HG02840 (cell line): Measurements from ENCODE around the gene ZMYND11.
"Not testable (repeated sequence)": the region's sequence is repeated elsewhere in the genome, so short reads cannot be mapped to it uniquely, and the experiment has no call there.

Experiments used
- ATAC-seq: cut with Tn5 transposase; IDR thresholded peaks from one replicate; pipeline ENCODE4 v1.9.1; 2021; ENCODE audit warnings: mild to moderate bottlenecking, moderate library complexity, moderate number of reproducible peaks; ENCODE audit not compliant: unreplicated experiment, low FRiP score

The ZMYND11 gene

DNA sequence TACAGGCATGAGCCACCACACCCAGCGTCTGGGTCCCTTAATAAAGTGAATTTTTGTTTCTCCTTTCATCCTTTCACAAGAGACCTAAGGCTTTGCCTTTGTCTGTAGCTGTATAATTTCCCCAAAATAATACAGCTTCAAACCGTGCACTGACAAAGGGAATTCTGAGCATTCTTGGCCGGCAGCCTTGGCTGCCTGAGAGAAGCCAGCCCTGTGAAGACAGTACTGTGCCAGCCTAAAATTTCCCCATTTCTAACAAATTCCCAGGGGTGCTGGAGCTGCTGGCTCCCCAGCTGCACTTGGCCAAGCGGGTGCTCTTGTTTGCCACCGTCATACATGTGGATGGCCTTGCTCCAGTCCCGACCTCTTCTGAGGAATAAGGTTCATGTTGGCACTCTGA, 106.2 kb downstream of the ZMYND11 start:
- no peak for ATAC-seq

DNA sequence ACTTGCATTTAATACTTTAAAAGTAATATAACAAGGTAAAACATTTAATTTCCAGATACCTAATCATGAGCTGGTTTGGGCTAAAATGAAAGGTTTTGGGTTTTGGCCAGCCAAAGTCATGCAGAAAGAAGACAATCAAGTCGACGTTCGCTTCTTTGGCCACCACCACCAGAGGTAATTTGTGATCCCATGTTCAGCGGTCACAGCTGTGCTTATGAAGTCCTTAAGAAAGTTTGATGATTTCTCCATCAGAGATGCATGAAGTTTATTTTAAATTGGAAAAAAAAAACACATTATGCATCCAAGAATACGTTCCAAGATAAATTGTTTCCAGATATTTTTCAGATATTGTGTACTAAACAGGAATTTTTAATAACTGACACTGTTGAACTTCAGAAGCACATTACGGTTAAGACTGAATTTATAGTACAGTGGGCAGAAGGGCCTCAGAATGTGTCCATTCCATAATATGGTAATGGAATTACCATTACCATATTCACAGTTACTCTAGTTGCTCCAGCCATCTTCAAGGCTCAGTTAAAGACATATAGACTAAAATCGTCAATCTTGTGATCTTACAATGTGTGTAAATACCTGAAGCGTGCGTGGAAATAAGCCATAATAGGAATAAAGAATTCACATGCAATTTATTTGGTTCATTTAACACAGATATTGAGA, 106.8 kb downstream of the ZMYND11 start:
- no peak for ATAC-seq

DNA sequence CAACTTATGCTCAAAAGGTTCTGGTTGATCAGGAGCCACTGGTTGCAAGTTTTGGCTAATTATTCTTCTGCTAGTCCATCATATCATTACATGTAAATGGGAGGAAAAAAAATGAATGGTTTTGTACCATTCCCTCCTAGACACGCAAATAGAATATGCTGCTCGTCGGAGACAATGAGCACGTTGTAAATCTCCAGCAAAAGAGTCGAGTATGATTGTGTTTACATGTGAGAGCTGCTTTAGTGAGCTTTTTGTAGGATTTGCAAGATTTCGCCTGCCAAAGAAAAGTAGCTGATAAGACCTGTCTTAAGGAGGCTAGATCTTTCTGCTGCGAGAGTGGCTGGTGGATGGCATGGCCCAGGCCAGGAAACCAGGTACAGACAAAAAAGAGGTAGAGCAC, 109.0 kb downstream of the ZMYND11 start:
- no peak for ATAC-seq

DNA sequence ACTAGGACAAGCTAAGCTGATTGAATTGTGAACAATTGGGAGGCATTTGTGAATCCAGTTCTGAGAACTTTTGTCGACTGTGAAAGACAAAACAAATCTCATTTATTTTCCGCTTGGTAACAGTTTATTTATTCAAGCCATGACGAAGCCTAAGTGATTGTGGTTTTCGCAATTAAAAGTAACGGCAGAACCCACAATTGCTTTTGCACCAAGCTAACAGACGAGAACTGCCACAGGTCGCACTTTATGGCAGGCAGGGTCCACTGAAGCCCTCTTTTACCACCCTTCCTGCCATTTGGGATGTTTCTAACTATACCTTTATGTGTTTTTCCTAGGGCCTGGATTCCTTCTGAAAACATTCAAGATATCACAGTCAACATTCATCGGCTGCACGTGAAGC, 111.2 kb downstream of the ZMYND11 start:
- ATAC-seq, result no peak

DNA sequence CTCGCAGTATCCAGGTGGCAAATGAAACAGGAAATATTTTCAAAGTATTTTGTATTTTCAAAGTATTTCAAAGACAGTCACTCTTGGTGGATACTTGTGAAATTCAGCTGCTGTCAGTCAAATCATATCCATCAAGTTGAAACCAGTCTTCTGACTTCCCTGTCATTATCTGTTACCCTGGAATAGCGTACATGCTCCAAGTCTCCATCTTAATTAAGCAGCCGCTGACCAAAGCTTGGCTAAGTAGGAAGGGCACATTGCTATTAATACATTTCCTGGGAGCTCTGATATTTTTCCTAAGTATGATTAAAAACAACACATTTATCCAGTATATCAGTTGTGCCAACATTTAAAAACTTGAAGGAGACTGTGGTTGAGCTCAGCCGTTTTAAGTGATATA, 112.2 kb downstream of the ZMYND11 start:
- no peak for ATAC-seq

DNA sequence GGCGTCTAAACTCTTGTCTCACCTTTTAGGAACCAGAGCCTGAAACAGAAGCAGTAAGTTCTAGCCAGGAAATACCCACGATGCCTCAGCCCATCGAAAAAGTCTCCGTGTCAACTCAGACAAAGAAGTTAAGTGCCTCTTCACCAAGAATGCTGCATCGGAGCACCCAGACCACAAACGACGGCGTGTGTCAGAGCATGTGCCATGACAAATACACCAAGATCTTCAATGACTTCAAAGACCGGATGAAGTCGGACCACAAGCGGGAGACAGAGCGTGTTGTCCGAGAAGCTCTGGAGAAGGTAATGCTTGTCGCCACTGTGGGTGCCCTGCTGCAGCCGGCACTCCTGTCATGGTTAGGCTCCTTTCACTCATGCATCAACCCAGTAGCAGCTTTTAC, 113.1 kb downstream of the ZMYND11 start:
- no peak for ATAC-seq

DNA sequence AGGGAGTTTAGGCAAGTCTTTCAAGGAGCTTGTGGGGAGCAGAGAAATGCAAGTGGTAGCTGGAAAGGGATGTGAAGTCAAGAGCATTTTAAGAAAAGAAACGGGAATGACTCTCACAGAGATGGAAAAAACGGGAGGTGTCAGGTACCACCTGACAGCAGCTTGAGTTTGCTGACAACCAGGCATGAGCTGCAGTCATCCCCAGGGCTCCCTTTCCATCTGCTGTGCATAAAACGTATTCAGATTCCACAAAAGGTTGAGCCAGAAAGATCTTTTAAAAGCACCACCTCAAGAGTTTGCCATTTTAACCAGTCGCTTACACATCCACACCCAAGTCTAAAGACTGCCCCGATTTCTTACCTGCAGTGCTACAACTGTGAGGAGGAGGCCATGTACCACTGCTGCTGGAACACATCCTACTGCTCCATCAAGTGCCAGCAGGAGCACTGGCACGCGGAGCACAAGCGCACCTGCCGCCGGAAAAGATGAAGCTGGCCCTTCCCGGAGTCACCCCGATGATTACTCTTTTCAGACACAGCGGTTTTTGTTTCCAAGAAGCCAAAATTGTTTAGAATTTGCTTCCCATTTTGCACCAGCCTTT, 116.8 kb downstream of the ZMYND11 start:
- no peak for ATAC-seq

DNA sequence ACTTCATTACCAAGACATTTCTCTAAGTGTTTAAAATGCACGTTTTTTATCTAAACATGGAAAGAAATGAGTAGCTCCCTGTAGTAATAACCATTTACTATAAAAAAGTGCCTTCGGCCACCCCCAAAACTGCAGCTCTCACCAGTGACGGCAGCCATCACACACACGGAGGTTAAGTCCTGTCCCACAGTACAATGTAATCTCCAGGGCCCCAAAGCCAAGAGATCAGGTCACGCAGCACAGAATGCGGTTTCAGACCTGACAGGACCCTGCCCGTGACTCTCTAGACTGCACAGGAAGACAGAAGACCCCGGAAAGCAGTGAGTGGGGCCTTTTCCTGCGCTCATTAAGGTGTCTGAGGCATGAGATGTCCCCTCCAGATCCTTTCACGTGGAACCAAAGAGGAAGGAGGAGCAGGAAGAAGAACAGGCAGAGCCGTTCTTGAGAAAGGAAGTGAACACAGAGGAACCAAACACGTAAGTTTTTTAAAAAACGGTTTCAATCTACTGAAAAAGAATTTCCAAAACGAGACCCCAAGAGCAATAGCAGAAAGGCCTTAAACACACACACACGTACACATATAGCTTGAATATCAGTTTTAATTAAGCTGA, 125.7 kb downstream of the ZMYND11 start:
- no peak for ATAC-seq

DNA sequence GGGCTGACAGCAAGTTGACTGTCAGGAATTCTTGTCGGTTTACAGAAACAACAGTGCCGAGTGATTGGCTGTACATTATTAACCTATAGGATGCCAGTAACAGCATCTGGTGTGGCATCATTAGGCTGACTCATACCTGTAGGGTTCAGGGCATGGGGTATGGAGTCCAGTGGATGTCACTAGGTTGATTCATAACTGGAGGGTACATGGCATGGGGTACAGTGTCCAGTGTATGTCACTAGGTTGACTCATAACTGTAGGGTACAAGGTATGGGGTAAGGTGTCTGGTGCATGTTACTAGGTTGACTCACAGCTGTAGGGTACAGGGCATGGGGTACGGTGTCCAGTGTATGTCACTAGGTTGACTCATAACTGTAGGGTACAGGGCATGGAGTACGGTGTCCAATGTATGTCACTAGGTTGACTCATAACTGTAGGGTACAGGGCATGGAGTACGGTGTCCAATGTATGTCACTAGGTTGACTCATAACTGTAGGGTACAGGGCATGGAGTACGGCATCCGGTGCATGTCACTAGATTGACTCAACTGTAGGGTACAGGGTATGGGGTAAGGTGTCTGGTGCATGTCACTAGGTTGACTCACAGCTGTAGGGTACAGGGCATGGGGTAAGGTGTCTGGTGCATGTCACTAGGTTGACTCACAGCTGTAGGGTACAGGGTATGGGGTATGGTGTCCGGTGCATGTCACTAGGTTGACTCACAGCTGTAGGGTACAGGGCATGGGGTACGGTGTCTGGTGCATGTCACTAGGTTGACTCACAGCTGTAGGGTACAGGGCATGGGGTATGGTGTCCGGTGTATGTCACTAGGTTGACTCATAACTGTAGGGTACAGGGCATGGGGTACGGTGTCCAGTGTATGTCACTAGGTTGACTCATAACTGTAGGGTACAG, 129.2 kb downstream of the ZMYND11 start:
- not testable (repeated sequence) for ATAC-seq

DNA sequence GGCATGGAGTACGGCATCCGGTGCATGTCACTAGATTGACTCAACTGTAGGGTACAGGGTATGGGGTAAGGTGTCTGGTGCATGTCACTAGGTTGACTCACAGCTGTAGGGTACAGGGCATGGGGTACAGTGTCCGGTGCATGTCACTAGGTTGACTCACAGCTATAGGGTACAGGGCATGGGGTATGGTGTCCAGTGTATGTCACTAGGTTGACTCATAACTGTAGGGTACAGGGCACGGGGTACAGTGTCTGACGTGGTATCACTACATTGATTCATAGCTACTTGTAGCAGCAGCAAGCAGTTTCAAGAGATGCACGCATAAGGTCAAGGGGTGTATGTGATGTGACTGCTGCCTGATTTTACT, 129.8 kb downstream of the ZMYND11 start:
- not testable (repeated sequence) for ATAC-seq

DNA sequence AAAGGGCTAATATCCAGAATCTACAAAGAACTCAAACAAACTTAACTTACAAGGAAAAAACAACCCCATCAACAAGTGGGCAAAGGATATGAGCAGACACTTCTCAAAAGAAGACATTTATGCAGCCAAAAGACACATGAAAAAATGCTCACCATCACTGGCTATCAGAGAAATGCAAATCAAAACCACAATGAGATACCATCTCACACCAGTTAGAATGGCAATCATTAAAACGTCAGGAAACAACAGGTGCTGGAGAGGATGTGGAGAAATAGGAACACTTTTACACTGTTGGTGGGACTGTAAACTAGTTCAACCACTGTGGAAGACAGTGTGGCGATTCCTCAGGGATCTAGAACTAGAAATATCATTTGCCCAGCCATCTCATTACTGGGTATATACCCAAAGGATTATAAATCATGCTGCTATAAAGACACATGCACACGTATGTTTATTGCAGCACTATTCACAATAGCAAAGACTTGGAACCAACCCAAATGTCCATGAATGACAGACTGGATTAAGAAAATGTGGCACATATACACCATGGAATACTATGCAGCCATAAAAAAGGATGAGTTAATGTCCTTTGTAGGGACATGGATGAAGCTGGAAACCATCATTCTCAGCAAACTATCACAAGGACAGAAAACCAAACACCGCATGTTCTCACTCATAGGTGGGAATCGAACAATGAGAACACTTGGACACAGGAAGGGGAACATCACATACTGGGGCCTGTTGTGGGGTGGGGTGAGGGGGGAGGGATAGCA, 130.7 kb downstream of the ZMYND11 start:
- ATAC-seq, result not testable (repeated sequence)

DNA sequence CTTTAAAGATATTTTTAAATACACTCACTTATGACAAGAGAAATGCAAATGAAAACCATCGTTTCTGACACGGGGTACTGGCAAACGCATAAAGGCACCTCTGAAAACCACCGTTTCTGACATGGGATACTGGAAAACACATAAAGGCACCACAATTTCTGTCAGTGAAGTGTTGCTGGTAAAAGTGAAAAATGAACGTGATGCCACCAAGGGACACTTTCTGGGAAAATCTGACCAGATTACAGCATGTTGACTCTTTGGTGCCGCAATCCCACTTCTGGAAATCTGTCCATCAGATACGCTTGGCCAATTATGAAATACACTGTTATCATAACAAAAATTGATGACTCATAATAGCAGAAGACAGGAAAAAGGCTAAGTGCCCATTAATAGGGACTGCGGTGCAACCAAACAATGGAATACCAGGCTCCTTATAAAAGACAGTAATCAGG, 131.7 kb downstream of the ZMYND11 start:
- no peak for ATAC-seq

DNA sequence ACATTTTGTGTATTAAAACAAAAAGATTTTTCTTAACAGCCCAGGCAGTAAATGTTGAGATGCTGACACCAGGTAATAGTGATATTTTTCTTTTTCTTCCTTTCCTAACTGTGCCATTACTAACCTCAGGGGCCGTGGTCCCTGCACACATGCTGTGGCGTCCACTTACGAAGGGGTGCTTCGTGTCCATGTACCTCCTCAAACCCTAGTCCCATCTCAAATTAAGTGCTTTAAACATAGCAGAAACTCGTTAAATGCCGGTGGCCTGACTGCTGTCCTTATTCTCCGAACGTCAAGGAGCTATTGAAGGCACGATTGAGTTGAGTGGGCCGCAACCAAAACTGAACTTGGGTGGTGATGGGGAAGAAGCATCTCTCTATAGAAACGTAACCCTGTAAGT, 132.4 kb downstream of the ZMYND11 start:
- no peak for ATAC-seq

DNA sequence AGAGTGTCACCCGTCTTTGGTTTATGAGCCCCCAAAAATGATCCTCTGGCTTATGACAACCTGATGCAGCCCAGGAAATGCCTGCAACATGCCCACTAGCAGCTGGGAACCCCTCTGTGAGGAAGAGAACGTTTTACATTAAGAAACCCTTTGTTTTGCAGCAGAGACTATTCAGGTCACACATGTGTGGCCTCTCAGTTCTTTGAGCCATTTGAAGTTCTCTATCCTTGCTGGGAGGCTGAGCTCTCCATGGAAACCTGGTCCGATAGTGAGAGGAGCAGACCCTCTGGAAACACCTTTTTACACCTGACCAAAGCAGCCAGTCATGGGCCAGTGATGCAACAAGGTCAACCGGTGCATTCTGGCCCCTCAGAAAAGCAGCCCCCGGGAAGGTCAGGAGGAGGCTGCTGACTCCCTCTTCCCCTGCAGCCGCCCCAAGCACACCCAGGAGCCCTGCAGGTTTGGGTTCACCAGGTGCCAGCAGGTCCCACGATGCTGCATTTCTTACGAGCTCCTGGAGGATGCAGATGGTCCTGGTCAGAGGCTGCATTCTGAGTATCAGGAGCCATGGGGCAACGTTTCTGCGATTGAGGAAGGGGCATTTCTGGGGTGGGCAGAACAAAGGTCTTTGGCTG, 134.3 kb downstream of the ZMYND11 start:
- no peak for ATAC-seq

DNA sequence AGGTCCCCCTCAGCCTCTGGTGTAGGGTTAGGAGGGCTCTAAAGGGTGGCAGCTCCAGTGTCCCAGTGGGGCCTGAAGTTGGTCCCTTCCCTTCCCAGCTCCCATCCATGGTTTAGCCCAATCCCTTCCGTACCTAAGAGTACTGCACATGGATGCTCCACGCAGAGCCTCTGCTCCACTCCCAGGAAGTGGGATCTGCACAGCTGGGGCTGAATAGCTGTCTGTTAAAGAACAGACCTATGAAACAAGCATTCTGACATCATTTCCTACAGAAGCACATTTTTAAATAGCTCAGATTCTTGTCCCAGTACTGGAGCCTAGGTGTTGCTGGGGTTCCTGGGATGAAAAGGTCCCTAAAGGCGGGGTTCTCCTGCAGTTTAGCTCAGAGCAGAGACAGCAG, 135.9 kb downstream of the ZMYND11 start:
- ATAC-seq, result no peak

DNA sequence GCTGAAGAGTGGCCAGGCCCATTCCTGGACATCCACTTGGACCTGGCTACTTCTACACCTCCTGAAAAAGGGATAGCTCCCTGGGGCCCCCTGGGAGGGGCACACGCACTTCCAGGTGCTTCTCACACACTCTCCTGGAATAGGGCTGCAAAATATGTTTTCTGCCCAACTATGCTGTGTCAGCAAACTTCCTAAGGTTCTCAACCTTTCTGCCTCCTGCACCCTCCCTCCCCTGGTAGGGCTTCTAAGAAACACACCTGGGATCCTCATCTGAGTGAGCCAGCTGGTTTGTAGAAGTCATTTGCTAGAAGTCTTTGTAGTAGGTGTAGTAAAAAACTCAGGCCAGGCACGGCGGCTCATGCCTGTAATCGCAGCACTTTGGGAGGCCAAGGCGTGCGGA, 136.5 kb downstream of the ZMYND11 start:
- no peak for ATAC-seq

DNA sequence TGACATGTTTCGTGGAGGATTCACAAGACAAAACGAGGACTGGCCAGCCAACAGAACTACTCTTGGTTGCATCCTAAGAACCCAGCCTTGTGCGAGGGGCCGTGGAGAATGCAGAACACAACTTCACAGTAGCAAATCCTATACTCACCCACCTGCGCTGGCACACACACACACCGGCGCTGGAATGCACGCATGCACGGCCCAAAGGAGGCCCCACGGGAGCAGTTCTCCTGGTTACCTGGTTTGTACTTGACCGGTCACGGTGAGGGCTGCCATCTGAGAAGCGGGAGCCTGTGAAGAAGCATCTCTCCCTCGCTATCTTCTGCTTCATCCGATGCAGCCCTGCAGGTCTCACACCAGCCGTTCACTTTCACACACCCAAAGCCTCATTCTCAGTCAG, 137.8 kb downstream of the ZMYND11 start:
- ATAC-seq, result no peak

DNA sequence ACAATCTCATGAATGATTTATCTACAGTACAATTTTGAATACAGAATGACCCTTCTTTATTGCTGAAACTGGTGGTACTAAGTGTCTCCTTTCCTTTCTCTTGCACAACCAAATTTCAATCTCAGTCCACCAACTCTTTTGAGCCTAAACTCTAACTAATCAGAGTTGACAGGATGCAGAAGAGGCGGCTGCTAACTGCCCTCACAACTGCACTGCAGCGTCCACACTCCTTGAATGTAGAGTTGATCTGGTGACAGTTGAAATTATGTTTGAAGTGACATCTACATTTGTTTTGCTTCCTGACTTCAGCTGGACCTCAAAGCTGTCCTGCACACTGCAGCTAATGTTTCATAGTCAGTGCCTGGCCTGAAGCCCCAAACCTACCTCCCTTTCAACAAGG, 139.6 kb downstream of the ZMYND11 start:
- ATAC-seq, result no peak

DNA sequence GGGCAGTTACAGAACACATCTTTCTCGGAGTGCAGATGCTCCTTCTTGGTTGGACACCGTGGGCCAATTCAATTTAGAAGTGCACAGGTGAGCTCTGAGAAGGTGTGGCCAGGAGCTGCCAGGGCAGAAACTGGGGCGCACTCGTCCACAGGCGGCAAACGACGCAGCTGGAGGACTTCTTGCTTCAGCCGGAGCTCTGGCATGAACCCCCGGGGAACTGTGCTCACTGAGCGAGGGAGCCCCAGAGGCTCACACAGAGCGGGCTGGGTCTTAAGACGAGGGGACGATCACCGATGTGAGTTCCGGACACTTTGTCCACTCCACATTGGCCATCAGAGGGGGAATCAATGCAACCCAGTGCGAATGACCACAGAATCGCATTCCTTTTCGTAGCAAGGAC, 140.4 kb downstream of the ZMYND11 start:
- ATAC-seq, result no peak

DNA sequence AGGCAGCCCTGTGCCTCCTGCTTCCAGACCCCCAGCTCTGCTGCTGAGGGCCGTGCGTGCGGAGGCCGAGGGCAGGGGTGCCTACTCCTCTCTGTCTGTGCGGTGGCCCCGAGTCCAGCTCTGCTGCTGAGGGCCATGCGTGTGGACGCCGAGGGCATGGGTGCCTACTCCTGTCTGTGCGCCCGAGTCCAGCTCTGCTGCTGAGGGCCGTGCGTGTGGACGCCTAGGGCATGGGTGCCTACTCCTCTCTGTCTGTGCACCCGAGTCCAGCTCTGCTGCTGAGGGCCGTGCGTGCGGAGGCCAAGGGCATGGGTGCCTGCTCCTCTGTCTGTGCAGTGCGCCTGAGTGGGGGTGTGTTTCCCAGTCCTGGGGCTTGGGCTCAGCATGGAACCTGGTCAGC, 142.7 kb downstream of the ZMYND11 start:
- no peak for ATAC-seq
